Fibroblast of villous mesenchyme (primary cell): ENCODE data around the gene CDK19. TPM values are rescaled to one million over a fixed set of nuclear protein-coding genes. Genes with fewer than 3 reads are reported as not detected.
"Not testable (repeated sequence)": the region's sequence is repeated elsewhere in the genome, so short reads cannot be mapped to it uniquely, and the experiment has no call there.

Source experiments
- DNase-seq: peaks from one replicate; pipeline ENCODE4 v3.0.0-alpha.2; 2010; ENCODE audit warnings: low read depth
- H3K4me3 ChIP-seq: 2 replicates; pipeline ENCODE4 v1.5.1; 2011; ENCODE audit warnings: low read depth, mild to moderate bottlenecking, low read length
- CTCF ChIP-seq: IDR thresholded peaks from 2 replicates; pipeline ENCODE4 v1.5.1; 2012; ENCODE audit warnings: low read depth, mild to moderate bottlenecking, low read length; ENCODE audit not compliant: insufficient read depth
- total RNA-seq: library from RNA; depleted of rRNA; stranded (reverse); fragments of >200 nt; gene quantifications from 2 replicates; pipeline ENCODE4 v1.2.3, GENCODE V29; 2012

Gene CDK19
- total RNA-seq, 1 donor, result 9.9 TPM

GRCh38 chr6:110613356-110613755 lies 201.9 kb downstream of the CDK19 start:
- no peak overlapping the region for H3K4me3 ChIP-seq
- no peak for TF ChIP-seq CTCF
- no peak for DNase-seq

GRCh38 chr6:110612298-110612697 lies 203.0 kb downstream of the CDK19 start:
- no peak overlapping the region for H3K4me3 ChIP-seq
- DNase-seq, result no peak
- no peak for TF ChIP-seq CTCF

- no peak for DNase-seq
- H3K4me3 ChIP-seq, result no peak overlapping the region
- TF ChIP-seq CTCF, result no peak
Observed at GRCh38 chr6:110609101-110609500, 206.2 kb downstream of the CDK19 start.

GRCh38 chr6:110608151-110608550 lies 207.1 kb downstream of the CDK19 start:
- no peak overlapping the region for H3K4me3 ChIP-seq
- no peak for TF ChIP-seq CTCF
- no peak for DNase-seq

- no peak for DNase-seq
- TF ChIP-seq CTCF, result no peak
- H3K4me3 ChIP-seq, result no peak overlapping the region
Observed at GRCh38 chr6:110606151-110606550, 209.1 kb downstream of the CDK19 start.

GRCh38 chr6:110600640-110601039 lies 214.6 kb downstream of the CDK19 start:
- not testable (repeated sequence) for H3K4me3 ChIP-seq, DNase-seq

GRCh38 chr6:110597761-110598160 lies 217.5 kb downstream of the CDK19 start:
- H3K4me3 ChIP-seq, result no peak overlapping the region
- TF ChIP-seq CTCF, result no peak
- no peak for DNase-seq
